Common myeloid progenitor, CD34-positive (primary cell): ENCODE measurements around the gene SEC14L1.

Experiments
- CTCF ChIA-PET: fragments of 350-600 bp; sonication (Branson Sonifier 250); formaldehyde crosslinking; loops from one replicate; lab custom pipeline; 2021; ENCODE audit warnings: antibody characterized with exemption; lab: Charles Lee
- POLR2A ChIA-PET: fragments of 350-600 bp; sonication (Branson Sonifier 250); formaldehyde crosslinking; loops from one replicate; lab custom pipeline; 2021; ENCODE audit warnings: antibody characterized with exemption; lab: Charles Lee
- DNase-seq, 3 donors: peaks; one replicate each; pipeline versions ENCODE4 v3.0.0 to v3.0.0-alpha.2; 2013
- H3K27ac ChIP-seq, 2 experiments: 1 replicate in 1 of 2; 2 replicates in 1 of 2; pipeline ENCODE4 v1.7.0; 2013; ENCODE audit warnings: inconsistent platforms in 2 of 2, low read length in 2 of 2, mild to moderate bottlenecking in 2 of 2, low read depth in 1 of 2, moderate library complexity in 1 of 2; ENCODE audit not compliant: severe bottlenecking in 2 of 2, insufficient read depth in 1 of 2, poor library complexity in 1 of 2
- H3K27me3 ChIP-seq, 5 experiments: replicated peaks in 2 of 5; 1 replicate in 3 of 5; 2 replicates in 2 of 5; pipeline versions ENCODE4 v1.6.1 to v1.7.0; 2013; ENCODE audit warnings: low read length in 4 of 5, mild to moderate bottlenecking in 2 of 5, moderate library complexity in 2 of 5, inconsistent platforms in 1 of 5; ENCODE audit not compliant: insufficient read depth in 5 of 5, control insufficient read depth in 4 of 5
- H3K36me3 ChIP-seq, 4 experiments: 1 replicate in 2 of 4; 2 replicates in 2 of 4; pipeline versions ENCODE4 v1.6.1 to v1.7.0; 2013; ENCODE audit warnings: low read length in 3 of 4, control low read depth in 1 of 4, mild to moderate bottlenecking in 1 of 4; ENCODE audit not compliant: control insufficient read depth in 4 of 4, insufficient read depth in 4 of 4
- H3K4me1 ChIP-seq, 4 experiments: 1 replicate in 3 of 4; 2 replicates in 1 of 4; pipeline versions ENCODE4 v1.6.1 to v1.7.1; 2013; ENCODE audit warnings: low read length in 3 of 4, mild to moderate bottlenecking in 3 of 4, control low read depth in 1 of 4, inconsistent platforms in 1 of 4, moderate library complexity in 1 of 4; ENCODE audit not compliant: control insufficient read depth in 4 of 4, insufficient read depth in 4 of 4; ENCODE audit errors: control extremely low read depth in 1 of 4
- H3K4me3 ChIP-seq, 7 experiments: 1 replicate in 4 of 7; 2 replicates in 3 of 7; pipeline versions ENCODE4 v1.5.1 to v1.7.0; 2013; ENCODE audit warnings: mild to moderate bottlenecking in 7 of 7, low read length in 6 of 7, moderate library complexity in 6 of 7, inconsistent platforms in 2 of 7, low read depth in 2 of 7, control low read depth in 1 of 7; ENCODE audit not compliant: insufficient read depth in 4 of 7, control insufficient read depth in 1 of 7; ENCODE audit errors: extremely low read depth in 1 of 7
- H3K9me3 ChIP-seq, 5 experiments: 1 replicate in 4 of 5; 2 replicates in 1 of 5; pipeline versions ENCODE4 v1.6.1 to v1.7.1; 2013; ENCODE audit warnings: low read length in 4 of 5, mild to moderate bottlenecking in 2 of 5, inconsistent platforms in 1 of 5, low read depth in 1 of 5, moderate library complexity in 1 of 5; ENCODE audit not compliant: control insufficient read depth in 4 of 5, insufficient read depth in 2 of 5; ENCODE audit errors: control extremely low read depth in 1 of 5
- WGBS: methylation state at CpG from one replicate; pipeline ENCODE4 v1.1.5; 2013; ENCODE audit not compliant: insufficient coverage; 5-methylcytosine and 5-hydroxymethylcytosine counted together

SEC14L1 gene

GRCh38 chr17:77116371-77116860, 24.4 kb upstream of the SEC14L1 start:
- Histone ChIP-seq H3K27ac (no peak overlapping the region), H3K4me1 (peaks cover 0 to 7% (median 1%) of the 10 kb centered on the region in 4 experiments), H3K4me3 (no peak overlapping the region), H3K9me3 (no peaks in the 10 kb centered on the region), H3K27me3 (no peaks in the 10 kb centered on the region), H3K36me3 (no peaks in the 10 kb centered on the region)
- WGBS, result 100% methylated on average over 1 of the region's 3 CpGs
- CTCF ChIA-PET, result no interaction called here
- POLR2A ChIA-PET, result no interaction called here
- DNase-seq, result no peak

- Histone ChIP-seq H3K4me1 (no peaks in the 10 kb centered on the region), H3K9me3 (no peaks in the 10 kb centered on the region), H3K4me3 (no peak overlapping the region), H3K36me3 (no peaks in the 10 kb centered on the region), H3K27me3 (no peaks in the 10 kb centered on the region), H3K27ac (no peak overlapping the region)
- DNase-seq, result no peak
- 100% methylated on average over 2 of the region's 4 CpGs for WGBS
- CTCF ChIA-PET, result no interaction called here
- POLR2A ChIA-PET, result no interaction called here
Measured at GRCh38 chr17:77117415-77117814, 23.4 kb upstream of the SEC14L1 start.

- WGBS, result 90% methylated on average over 17 of the region's 18 CpGs
- no peak overlapping the region for H3K27ac ChIP-seq
- no peak overlapping the region for H3K4me3 ChIP-seq
- H3K36me3 ChIP-seq, result no peaks in the 10 kb centered on the region
- CTCF ChIA-PET, result interaction anchor here (0.7 kb wide), 1 partner anchor 22 kb away, joined by 3 read pairs; no protein-coding TSS in a partner anchor
- DNase-seq, result no peak
- no peaks in the 10 kb centered on the region for H3K4me1 ChIP-seq
- no peaks in the 10 kb centered on the region for H3K9me3 ChIP-seq
- POLR2A ChIA-PET, result no interaction called here
- no peaks in the 10 kb centered on the region for H3K27me3 ChIP-seq
Measured at GRCh38 chr17:77118251-77118928, 22.4 kb upstream of the SEC14L1 start.

- ChIA-PET POLR2A (no interaction called here), CTCF (interaction anchor here (0.6 to 2.1 kb wide), 4 partner anchors 10 to 18 kb away, joined by 3 to 12 read pairs (median 4); no protein-coding TSS in a partner anchor)
- Histone ChIP-seq H3K4me3 (no peak overlapping the region), H3K27ac (no peak overlapping the region), H3K27me3 (no peaks in the 10 kb centered on the region), H3K4me1 (peaks cover 5 to 10% (median 9%) of the 10 kb centered on the region in 4 experiments), H3K36me3 (no peaks in the 10 kb centered on the region), H3K9me3 (no peaks in the 10 kb centered on the region)
- WGBS, result 97% methylated on average over 9 of the region's 10 CpGs
- DNase-seq, result no peak
Measured at GRCh38 chr17:77119668-77120301, 21.0 kb upstream of the SEC14L1 start.

GRCh38 chr17:77120868-77121267, 19.9 kb upstream of the SEC14L1 start:
- DNase-seq, result no peak
- no peaks in the 10 kb centered on the region for H3K27me3 ChIP-seq
- no peaks in the 10 kb centered on the region for H3K9me3 ChIP-seq
- CTCF ChIA-PET, result interaction anchor here (0.6 to 2.1 kb wide), 4 partner anchors 9 to 58 kb away, joined by 3 to 12 read pairs (median 4); no protein-coding TSS in a partner anchor
- H3K4me3 ChIP-seq, result no peak overlapping the region
- WGBS, result 93% methylated on average over 6 of the region's 7 CpGs
- POLR2A ChIA-PET, result no interaction called here
- no peak overlapping the region for H3K27ac ChIP-seq
- peaks cover 9 to 20% (median 13%) of the 10 kb centered on the region in 4 experiments for H3K4me1 ChIP-seq
- H3K36me3 ChIP-seq, result no peaks in the 10 kb centered on the region

- H3K4me1 ChIP-seq, result peaks cover 9 to 32% (median 24%) of the 10 kb centered on the region in 4 experiments
- H3K4me3 ChIP-seq, result peak overlapping the region in 1 of 7 experiments; percentile 16
- 48% methylated on average over 9 of the region's 15 CpGs for WGBS
- H3K27ac ChIP-seq, result peak overlapping the region in 1 of 2 experiments; percentile 60
- ChIA-PET CTCF (interaction anchor here (0.9 to 2.2 kb wide), 7 partner anchors 14 to 87 kb away, joined by 3 to 6 read pairs (median 4); no protein-coding TSS in a partner anchor), POLR2A (interaction anchor here (0.7 to 3.0 kb wide), 2 partner anchors 17 to 26 kb away, joined by 3 to 22 read pairs; partner anchors contain the start of gene SEC14L1)
- H3K27me3 ChIP-seq, result no peaks in the 10 kb centered on the region
- DNase-seq, result peak; percentile 66 to 81 (median 79)
- no peaks in the 10 kb centered on the region for H3K9me3 ChIP-seq
- no peaks in the 10 kb centered on the region for H3K36me3 ChIP-seq
Measured at GRCh38 chr17:77124192-77124889, 16.4 kb upstream of the SEC14L1 start.
